PC-3 (cell line): ENCODE measurements around the gene GATC. TPM values are rescaled to one million over a fixed set of nuclear protein-coding genes. Genes with fewer than 3 reads are reported as not detected.

Experiments
- ATAC-seq: fragments of 200-7000 bp; cut with Tn5 transposase; 2 replicates; pipeline ENCODE4 v1.9.1; 2020; ENCODE audit warnings: mild to moderate bottlenecking, moderate library complexity
- BruUV-seq: library from RNA; stranded (reverse); fragments of 400-500 nt; replicated peaks from 2 replicates; lab custom pipeline; 2021; lab: Mats Ljungman, UMichigan
- CTCF ChIA-PET: fragments of 300-600 bp; sonication (Branson Sonifier 250); formaldehyde crosslinking; loops from one replicate; lab custom pipeline; 2022; ENCODE audit warnings: antibody characterized with exemption; lab: Charles Lee
- POLR2A ChIA-PET: fragments of 300-600 bp; sonication (Branson Sonifier 250); formaldehyde crosslinking; loops from one replicate; lab custom pipeline; 2022; ENCODE audit warnings: antibody characterized with exemption; ENCODE audit not compliant: unreplicated experiment; lab: Charles Lee
- DNase-seq: peaks from one replicate; pipeline ENCODE4 v3.0.0-alpha.2; 2015
- H2AFZ ChIP-seq: fragments of 300-600 bp; sonication (generic); 2 replicates; pipeline ENCODE4 v1.6.0; 2016; ENCODE audit warnings: antibody characterized with exemption, low read length
- H3F3A ChIP-seq: fragments of 300-600 bp; sonication (generic); one replicate; pipeline ENCODE4 v1.6.0; 2017; ENCODE audit warnings: antibody characterized with exemption, low read length, control low read depth, mild to moderate bottlenecking; ENCODE audit not compliant: unreplicated experiment
- H3K27ac ChIP-seq: fragments of 300-600 bp; sonication (generic); 2 replicates; pipeline ENCODE4 v1.5.1; 2016; ENCODE audit warnings: mild to moderate bottlenecking, low read length
- H3K27me3 ChIP-seq: fragments of 300-600 bp; sonication (generic); 2 replicates; pipeline ENCODE4 v1.6.1; 2016; ENCODE audit warnings: low read length, mixed read lengths
- H3K36me3 ChIP-seq: fragments of 300-600 bp; sonication (generic); 2 replicates; pipeline ENCODE4 v1.6.1; 2016; ENCODE audit warnings: low read depth, mixed run types, low read length, mixed read lengths
- H3K4me1 ChIP-seq: fragments of 300-600 bp; sonication (generic); 2 replicates; pipeline ENCODE4 v1.5.1; 2016; ENCODE audit warnings: low read length; ENCODE audit not compliant: insufficient read depth
- H3K4me2 ChIP-seq: fragments of 300-600 bp; sonication (generic); 2 replicates; pipeline ENCODE4 v1.6.0; 2016; ENCODE audit warnings: low read length
- H3K4me3 ChIP-seq: fragments of 300-600 bp; sonication (generic); 2 replicates; pipeline ENCODE4 v1.5.1; 2016; ENCODE audit warnings: mild to moderate bottlenecking, low read length, mixed read lengths
- H3K79me2 ChIP-seq: fragments of 300-600 bp; sonication (generic); 2 replicates; pipeline ENCODE4 v1.6.1; 2017; ENCODE audit warnings: low read length, mixed read lengths
- H3K9ac ChIP-seq: fragments of 300-600 bp; sonication (generic); 2 replicates; pipeline ENCODE4 v1.6.0; 2016; ENCODE audit warnings: mild to moderate bottlenecking, low read length
- H3K9me2 ChIP-seq: fragments of 300-600 bp; sonication (generic); replicated peaks from 2 replicates; pipeline ENCODE4 v1.6.1; 2016; ENCODE audit warnings: mixed run types, low read length, mixed read lengths
- H3K9me3 ChIP-seq: fragments of 300-600 bp; sonication (generic); 2 replicates; pipeline ENCODE4 v1.6.1; 2016; ENCODE audit warnings: low read length, mixed read lengths
- H4K20me1 ChIP-seq: fragments of 300-600 bp; sonication (generic); 2 replicates; pipeline ENCODE4 v1.6.1; 2016; ENCODE audit warnings: low read length, mixed read lengths
- EZH2 ChIP-seq: fragments of 300-600 bp; sonication (generic); IDR thresholded peaks from one replicate; pipeline ENCODE4 v1.6.1; 2017; ENCODE audit warnings: antibody characterized with exemption, mild to moderate bottlenecking, low read length; ENCODE audit not compliant: unreplicated experiment
- EZH2phosphoT487 ChIP-seq: fragments of 300-600 bp; sonication (generic); IDR thresholded peaks from 2 replicates; pipeline ENCODE4 v1.6.1; 2018; ENCODE audit warnings: mild to moderate bottlenecking, antibody characterized with exemption, low read length, borderline replicate concordance
- intact Hi-C: fragments of 100-400 bp; cut with micrococcal nuclease; formaldehyde crosslinking; loops from 2 replicates; pipeline ENCODE4 v1.9.0; 2023
- total RNA-seq: library from RNA; depleted of rRNA; stranded (reverse); fragments of >200 nt; gene quantifications from 2 replicates; pipeline ENCODE4 v1.2.3, GENCODE V29; 2014
- TF ChIP-seq, protein P1 (sequence below): fragments of 300-600 bp; sonication (generic); conservative IDR thresholded peaks from 2 replicates; pipeline ENCODE4 v1.5.1; 2017; ENCODE audit warnings: antibody characterized with exemption, low read depth, mild to moderate bottlenecking, low read length

Gene GATC
- total RNA-seq, 1 experiment from 2014 or later = 33.8 TPM

DNA sequence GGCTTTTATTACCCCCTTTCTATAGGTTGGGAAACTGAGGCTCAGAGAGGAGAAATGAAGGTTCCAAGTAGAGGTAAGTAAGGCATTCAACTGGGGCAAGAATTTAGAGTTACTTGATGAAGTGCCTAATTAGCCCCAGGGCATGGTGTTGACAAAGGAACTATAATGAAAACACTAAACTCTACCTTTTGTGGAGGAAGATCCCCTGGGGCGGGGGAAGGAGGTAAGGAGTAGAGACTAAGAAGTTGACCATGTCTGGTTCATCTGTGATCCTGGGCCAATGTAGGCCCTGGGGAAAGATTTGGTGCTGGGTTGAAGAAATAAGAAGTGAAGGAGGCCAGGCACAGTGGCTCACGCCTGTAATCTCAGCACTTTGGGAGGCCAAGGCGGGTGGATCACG lies 24.5 kb upstream of the GATC start:
- Histone ChIP-seq H3K27ac (no peak overlapping the region), H3K9ac (no peak overlapping the region), H3K4me2 (no peak overlapping the region), H2AFZ (no peak overlapping the region), H3F3A (no peaks in the 10 kb centered on the region), H3K79me2 (no peaks in the 10 kb centered on the region), H3K4me3 (no peak overlapping the region), H3K27me3 (no peaks in the 10 kb centered on the region), H4K20me1 (no peaks in the 10 kb centered on the region), H3K36me3 (no peaks in the 10 kb centered on the region), H3K4me1 (no peaks in the 10 kb centered on the region), H3K9me3 (no peaks in the 10 kb centered on the region), H3K9me2 (no peaks in the 10 kb centered on the region)
- TF ChIP-seq, protein P1, sequence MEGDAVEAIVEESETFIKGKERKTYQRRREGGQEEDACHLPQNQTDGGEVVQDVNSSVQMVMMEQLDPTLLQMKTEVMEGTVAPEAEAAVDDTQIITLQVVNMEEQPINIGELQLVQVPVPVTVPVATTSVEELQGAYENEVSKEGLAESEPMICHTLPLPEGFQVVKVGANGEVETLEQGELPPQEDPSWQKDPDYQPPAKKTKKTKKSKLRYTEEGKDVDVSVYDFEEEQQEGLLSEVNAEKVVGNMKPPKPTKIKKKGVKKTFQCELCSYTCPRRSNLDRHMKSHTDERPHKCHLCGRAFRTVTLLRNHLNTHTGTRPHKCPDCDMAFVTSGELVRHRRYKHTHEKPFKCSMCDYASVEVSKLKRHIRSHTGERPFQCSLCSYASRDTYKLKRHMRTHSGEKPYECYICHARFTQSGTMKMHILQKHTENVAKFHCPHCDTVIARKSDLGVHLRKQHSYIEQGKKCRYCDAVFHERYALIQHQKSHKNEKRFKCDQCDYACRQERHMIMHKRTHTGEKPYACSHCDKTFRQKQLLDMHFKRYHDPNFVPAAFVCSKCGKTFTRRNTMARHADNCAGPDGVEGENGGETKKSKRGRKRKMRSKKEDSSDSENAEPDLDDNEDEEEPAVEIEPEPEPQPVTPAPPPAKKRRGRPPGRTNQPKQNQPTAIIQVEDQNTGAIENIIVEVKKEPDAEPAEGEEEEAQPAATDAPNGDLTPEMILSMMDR = no peak
- TF ChIP-seq EZH2 = no peak
- TF ChIP-seq EZH2phosphoT487 = no peak
- ChIA-PET CTCF (no interaction called here), POLR2A (no interaction called here)
- no peak for ATAC-seq
- no peak for DNase-seq
- BruUV-seq = no TSS peak
- intact Hi-C loops = no loop called here

DNA sequence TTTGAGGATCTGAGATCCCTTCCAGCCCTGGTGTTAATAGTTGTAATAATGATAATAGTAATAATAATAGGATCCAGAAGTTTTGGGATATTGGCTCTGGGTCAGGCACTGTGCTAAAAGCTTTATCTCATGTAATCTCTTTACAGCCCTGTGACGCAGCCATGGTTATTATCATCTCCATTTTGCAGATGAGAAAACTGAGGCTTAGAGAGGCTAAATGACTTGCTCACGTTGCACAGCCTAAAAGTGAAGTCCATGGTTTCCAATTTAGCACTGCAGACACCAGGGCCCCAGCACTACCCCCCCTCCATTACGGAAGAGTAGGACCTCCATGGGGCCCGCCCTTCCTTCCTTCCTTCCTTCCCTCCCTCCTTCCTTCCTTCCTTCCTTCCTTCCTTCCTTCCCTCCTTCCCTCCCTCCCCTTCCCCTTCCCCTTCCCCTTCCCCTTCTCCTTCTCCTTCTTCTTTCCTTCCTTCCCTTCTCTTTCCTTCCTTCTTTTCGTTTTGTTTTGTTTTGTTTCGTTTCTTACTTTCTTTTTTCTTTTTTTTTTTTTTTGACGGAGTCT lies 23.3 kb upstream of the GATC start:
- H3K27ac ChIP-seq = no peak overlapping the region
- TF ChIP-seq EZH2phosphoT487 = no peak
- TF ChIP-seq, protein P1 = no peak
- no peak for TF ChIP-seq EZH2
- no peak for ATAC-seq
- no peak overlapping the region for H2AFZ ChIP-seq
- no peaks in the 10 kb centered on the region for H3K36me3 ChIP-seq
- H4K20me1 ChIP-seq = no peaks in the 10 kb centered on the region
- no peak overlapping the region for H3K4me3 ChIP-seq
- no peak overlapping the region for H3K9ac ChIP-seq
- no peaks in the 10 kb centered on the region for H3K9me2 ChIP-seq
- ChIA-PET CTCF (no interaction called here), POLR2A (no interaction called here)
- H3K9me3 ChIP-seq = no peaks in the 10 kb centered on the region
- H3K4me1 ChIP-seq = no peaks in the 10 kb centered on the region
- H3K79me2 ChIP-seq = no peaks in the 10 kb centered on the region
- no peaks in the 10 kb centered on the region for H3F3A ChIP-seq
- intact Hi-C loops = no loop called here
- DNase-seq = no peak
- no peak overlapping the region for H3K4me2 ChIP-seq
- no TSS peak for BruUV-seq
- H3K27me3 ChIP-seq = no peaks in the 10 kb centered on the region

DNA sequence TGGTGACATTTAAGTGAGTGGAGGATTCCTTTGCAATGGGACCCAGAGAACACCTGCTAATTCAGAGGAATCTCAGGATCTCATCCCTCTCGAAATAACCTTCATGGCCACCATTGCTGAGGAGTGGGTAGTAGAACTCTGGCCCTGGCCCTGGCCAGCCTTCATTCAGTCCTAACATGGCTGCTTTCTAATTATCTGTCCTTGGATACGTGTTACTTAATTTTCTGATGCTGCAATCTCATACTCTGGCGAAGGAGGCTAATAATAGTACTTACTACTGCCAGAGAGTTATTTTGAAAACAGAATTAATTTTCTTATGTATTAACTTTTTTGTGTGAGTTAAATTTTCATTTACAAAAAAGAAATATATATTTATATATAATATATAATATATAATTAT lies 20.4 kb upstream of the GATC start:
- Histone ChIP-seq H3K4me2 (no peak overlapping the region), H3K79me2 (no peaks in the 10 kb centered on the region), H3K9me2 (no peaks in the 10 kb centered on the region), H3F3A (no peaks in the 10 kb centered on the region), H3K9me3 (no peaks in the 10 kb centered on the region), H3K27me3 (no peaks in the 10 kb centered on the region), H2AFZ (peak overlapping the region; percentile 52), H3K27ac (no peak overlapping the region), H3K9ac (no peak overlapping the region), H3K4me3 (no peak overlapping the region), H3K36me3 (no peaks in the 10 kb centered on the region; the same call in 1 of the 2 replicates), H4K20me1 (no peaks in the 10 kb centered on the region), H3K4me1 (no peaks in the 10 kb centered on the region)
- intact Hi-C loops = no loop called here
- ChIA-PET CTCF (no interaction called here), POLR2A (no interaction called here)
- BruUV-seq = no TSS peak
- no peak for ATAC-seq
- no peak for DNase-seq
- TF ChIP-seq EZH2 (no peak), EZH2phosphoT487 (no peak)
- TF ChIP-seq, protein P1 = no peak
